HepG2 (cell line): ENCODE data around the gene ROMO1. TPM values are rescaled to one million over a fixed set of nuclear protein-coding genes. Genes with fewer than 3 reads are reported as not detected.
A peak's percentile ranks its signal among the peaks of the same experiment; 100 is the strongest.

ENCODE experiments used
- HOXA3 ChIP-seq: sonication (generic); formaldehyde crosslinking; IDR thresholded peaks from 2 replicates; pipeline ENCODE4 v1.5.0; 2020; ENCODE audit warnings: missing genetic modification reagents
- MAFK ChIP-seq, 2 experiments: IDR thresholded peaks in 1 of 2; conservative IDR thresholded peaks in 1 of 2; 2 replicates each; pipeline ENCODE4 v1.6.1; 2011; ENCODE audit warnings: improper control_type of control experiment in 2 of 2, low read length in 2 of 2
- MXD1 ChIP-seq: sonication (generic); formaldehyde crosslinking; IDR thresholded peaks from 2 replicates; pipeline ENCODE4 v1.4.0; 2020; ENCODE audit warnings: mild to moderate bottlenecking, missing genetic modification reagents
- NCOR1 ChIP-seq: fragments of 200-600 bp; sonication (generic); IDR thresholded peaks from 2 replicates; pipeline ENCODE4 v1.7.0; 2017; ENCODE audit warnings: antibody characterized with exemption, low read length, borderline replicate concordance
- PTBP1 ChIP-seq: fragments of 200-400 bp; formaldehyde crosslinking; IDR thresholded peaks from 2 replicates; pipeline ENCODE4 v1.6.1; 2018; ENCODE audit warnings: low read length, low read depth; ENCODE audit not compliant: poor library complexity, severe bottlenecking
- THAP7 ChIP-seq: sonication (generic); formaldehyde crosslinking; IDR thresholded peaks from 2 replicates; pipeline ENCODE4 v1.8.1; 2023; ENCODE audit warnings: mild to moderate bottlenecking, missing genetic modification reagents
- ZBTB39 ChIP-seq: sonication (generic); formaldehyde crosslinking; IDR thresholded peaks from 2 replicates; pipeline ENCODE4 v1.5.0; 2020; ENCODE audit warnings: missing genetic modification reagents
- ZBTB40 ChIP-seq, 2 experiments: fragments of 450-650 bp in 1 of 2; sonication (generic) in 1 of 2; formaldehyde crosslinking in 1 of 2; IDR thresholded peaks; 2 replicates each; pipeline versions ENCODE4 v1.6.1 to v1.8.0; 2016 to 2022; ENCODE audit warnings: antibody characterized with exemption in 1 of 2, mild to moderate bottlenecking in 1 of 2, missing genetic modification reagents in 1 of 2
- ZIK1 ChIP-seq: sonication (generic); formaldehyde crosslinking; IDR thresholded peaks from 2 replicates; pipeline ENCODE4 v1.5.0; 2020; ENCODE audit warnings: mild to moderate bottlenecking, low read depth, missing genetic modification reagents, borderline replicate concordance
- ZNF205 ChIP-seq: IDR thresholded peaks from 2 replicates; pipeline ENCODE4 v1.6.1; 2018; ENCODE audit warnings: missing biosample characterization, missing genetic modification reagents
- ZNF275 ChIP-seq: sonication (generic); formaldehyde crosslinking; IDR thresholded peaks from 2 replicates; pipeline ENCODE4 v1.8.0; 2022; ENCODE audit warnings: missing genetic modification reagents, mild to moderate bottlenecking, inconsistent platforms, borderline replicate concordance
- ZNF543 ChIP-seq: sonication (generic); formaldehyde crosslinking; IDR thresholded peaks from 2 replicates; pipeline ENCODE4 v1.4.0; 2020; ENCODE audit warnings: mild to moderate bottlenecking, missing genetic modification reagents
- ZNF75D ChIP-seq: sonication (generic); formaldehyde crosslinking; IDR thresholded peaks from 2 replicates; pipeline ENCODE4 v1.8.1; 2023; ENCODE audit warnings: missing genetic modification reagents, mild to moderate bottlenecking, borderline replicate concordance
- polyA plus RNA-seq, 8 experiments: library from polyadenylated mRNA; depleted of rRNA in 3 of 8; stranded (reverse) in 7 of 8; unstranded in 1 of 8; fragments of >200 nt; fragmentation: Illumina TruSeq in 4 of 8; extraction: Trizol in 4 of 8; gene quantifications; 2 replicates each; pipeline versions ENCODE4 v1.2.1 to v1.2.3, GENCODE V29; 2011 to 2016; ENCODE audit warnings: low read depth in 4 of 8, missing spikeins in 1 of 8, mixed read lengths in 1 of 8; ENCODE audit not compliant: insufficient read depth in 1 of 8
- total RNA-seq, 5 experiments: library from RNA; depleted of rRNA; stranded (reverse); fragments of >200 nt; fragmentation: Illumina TruSeq; extraction: Trizol; gene quantifications; 2 replicates each; pipeline ENCODE4 v1.2.3, GENCODE V29; 2016; ENCODE audit warnings: low read depth in 1 of 5

Gene ROMO1
- total and polyA plus RNA-seq, 2 of the 13 experiments (the other 11 are each of a cell fraction or from before 2014, with no cell fraction given), result 636 to 755 TPM

- TF ChIP-seq ZBTB40 (IDR thresholded peaks at IDR 0.05), result no peak; the same call in 1 of the 2 replicates
- TF ChIP-seq ZBTB40 (CRISPR knock-in tag; IDR thresholded peaks at IDR 0.05), result no peak
- peak; percentile 65 for TF ChIP-seq HOXA3 (CRISPR knock-in tag)
- peak; percentile 73; the same call in 1 of the 2 replicates for TF ChIP-seq NCOR1
- no peak for TF ChIP-seq ZIK1
- no peak for TF ChIP-seq PTBP1
- peak; percentile 47; the same call in 1 of the 2 replicates for TF ChIP-seq ZNF543
- no peak for TF ChIP-seq THAP7 (CRISPR knock-in tag)
- no peak for TF ChIP-seq MXD1 (CRISPR knock-in tag)
- TF ChIP-seq ZBTB39, result no peak
- no peak for TF ChIP-seq ZNF205 (CRISPR knock-in tag)
- peak; percentile 71 to 89 for TF ChIP-seq MAFK (conservative IDR thresholded peaks at IDR 0.05 in 1 of 2, IDR thresholded peaks at IDR 0.05 in 1 of 2; ENCODE audit: low read length in 2 of 2)
- TF ChIP-seq ZNF75D (CRISPR knock-in tag), result no peak
- TF ChIP-seq ZNF275, result no peak
These were observed 44.7 kb downstream of the ROMO1 start (continued) for GRCh38 chr20:35743693-35744491.
